Smooth muscle cell (in vitro differentiated cells): Measurements from ENCODE around the gene PRMT2. TPM values are rescaled to one million over a fixed set of nuclear protein-coding genes. Genes with fewer than 3 reads are reported as not detected.
"Not testable (repeated sequence)": the region's sequence is repeated elsewhere in the genome, so short reads cannot be mapped to it uniquely, and the experiment has no call there.

ENCODE experiments used
- DNase-seq: peaks from one replicate; lab custom pipeline; 2025; ENCODE audit not compliant: unreplicated experiment; lab: John Stamatoyannopoulos, UW
- H2AFZ ChIP-seq: fragments of 200-600 bp; sonication (generic); 2 replicates; pipeline ENCODE4 v1.6.0; 2016; ENCODE audit warnings: antibody characterized with exemption, low read depth, mild to moderate bottlenecking
- H3F3A ChIP-seq: fragments of 200-600 bp; sonication (generic); 2 replicates; pipeline ENCODE4 v1.6.0; 2017; ENCODE audit warnings: antibody characterized with exemption, low read depth
- H3K27ac ChIP-seq: fragments of 200-600 bp; sonication (generic); 2 replicates; pipeline ENCODE4 v1.5.1; 2016; ENCODE audit warnings: low read depth, mild to moderate bottlenecking
- H3K27me3 ChIP-seq: fragments of 200-600 bp; sonication (generic); 2 replicates; pipeline ENCODE4 v1.6.1; 2016; ENCODE audit warnings: low read depth, mild to moderate bottlenecking
- H3K36me3 ChIP-seq: fragments of 200-600 bp; sonication (generic); 2 replicates; pipeline ENCODE4 v1.5.1; 2016; ENCODE audit warnings: low read depth
- H3K4me1 ChIP-seq: fragments of 200-600 bp; sonication (generic); 2 replicates; pipeline ENCODE4 v1.5.1; 2016; ENCODE audit warnings: low read depth
- H3K4me2 ChIP-seq: fragments of 200-600 bp; sonication (generic); 2 replicates; pipeline ENCODE4 v1.6.0; 2016; ENCODE audit warnings: mild to moderate bottlenecking
- H3K4me3 ChIP-seq: fragments of 200-600 bp; sonication (generic); 2 replicates; pipeline ENCODE4 v1.5.1; 2016; ENCODE audit warnings: mild to moderate bottlenecking
- H3K79me2 ChIP-seq: fragments of 200-600 bp; sonication (generic); 2 replicates; pipeline ENCODE4 v1.6.0; 2016; ENCODE audit warnings: low read depth, mild to moderate bottlenecking
- H3K9ac ChIP-seq: fragments of 200-600 bp; sonication (generic); 2 replicates; pipeline ENCODE4 v1.6.0; 2016; ENCODE audit warnings: low read depth
- H3K9me3 ChIP-seq: fragments of 200-600 bp; sonication (generic); replicated peaks from 2 replicates; pipeline ENCODE4 v1.5.1; 2016; ENCODE audit warnings: low read depth
- H4K20me1 ChIP-seq: fragments of 200-600 bp; sonication (generic); 2 replicates; pipeline ENCODE4 v1.6.0; 2016; ENCODE audit warnings: low read depth
- CTCF ChIP-seq: fragments of 200-600 bp; sonication (generic); IDR thresholded peaks from 2 replicates; pipeline ENCODE4 v1.5.1; 2017; ENCODE audit warnings: borderline replicate concordance, mild to moderate bottlenecking, antibody characterized with exemption; ENCODE audit not compliant: insufficient read depth, poor library complexity, severe bottlenecking
- WGBS: methylation state at CpG from one replicate; pipeline ENCODE4 v1.1.7; 2016; ENCODE audit warnings: low lambda C conversion rate; 5-methylcytosine and 5-hydroxymethylcytosine counted together
- polyA plus RNA-seq: library from polyadenylated mRNA; unstranded; fragments of >200 nt; fragmentation: Nextera tagmentation; extraction: Ambion mirVana; gene quantifications from 2 replicates; pipeline ENCODE4 v1.2.1, GENCODE V29; 2016
- total RNA-seq: library from RNA; depleted of rRNA; stranded (reverse); fragments of >200 nt; gene quantifications from 2 replicates; pipeline ENCODE4 v1.2.3, GENCODE V29; 2014

The PRMT2 gene
- total and polyA plus RNA-seq, 2 experiments from 2014 or later, result 61.9 to 97.9 TPM

GRCh38 chr21:46674430-46675007, 39.0 kb downstream of the PRMT2 start:
- 88% methylated on average over 9 of the region's 9 CpGs for WGBS
- no peaks in the 10 kb centered on the region for H3F3A ChIP-seq
- no peak overlapping the region for H3K9ac ChIP-seq
- H3K4me3 ChIP-seq, result no peak overlapping the region
- H4K20me1 ChIP-seq, result no peaks in the 10 kb centered on the region
- no peak overlapping the region for H2AFZ ChIP-seq
- H3K4me2 ChIP-seq, result no peak overlapping the region
- no peaks in the 10 kb centered on the region for H3K9me3 ChIP-seq
- no peak for TF ChIP-seq CTCF
- no peak for DNase-seq
- H3K79me2 ChIP-seq, result no peaks in the 10 kb centered on the region
- H3K27me3 ChIP-seq, result no peaks in the 10 kb centered on the region
- no peaks in the 10 kb centered on the region for H3K4me1 ChIP-seq
- no peaks in the 10 kb centered on the region for H3K36me3 ChIP-seq
- no peak overlapping the region for H3K27ac ChIP-seq

- no peaks in the 10 kb centered on the region for H4K20me1 ChIP-seq
- H3K79me2 ChIP-seq, result no peaks in the 10 kb centered on the region
- no peak overlapping the region for H3K9ac ChIP-seq
- DNase-seq, result no peak
- H3K4me2 ChIP-seq, result no peak overlapping the region
- no peak overlapping the region for H3K4me3 ChIP-seq
- no peaks in the 10 kb centered on the region for H3K4me1 ChIP-seq
- 72% methylated on average over 2 of the region's 2 CpGs for WGBS
- H3K36me3 ChIP-seq, result no peaks in the 10 kb centered on the region
- no peak overlapping the region for H2AFZ ChIP-seq
- H3K27ac ChIP-seq, result no peak overlapping the region
- no peaks in the 10 kb centered on the region for H3F3A ChIP-seq
- no peak for TF ChIP-seq CTCF
- no peaks in the 10 kb centered on the region for H3K9me3 ChIP-seq
- no peaks in the 10 kb centered on the region for H3K27me3 ChIP-seq
These were observed 40.3 kb downstream of the PRMT2 start for GRCh38 chr21:46675595-46676280.

GRCh38 chr21:46676542-46676941, 41.1 kb downstream of the PRMT2 start:
- H3K4me2 ChIP-seq, H2AFZ ChIP-seq, H3K9ac ChIP-seq, H3K9me3 ChIP-seq, H3K36me3 ChIP-seq, H3K27me3 ChIP-seq, H3K4me1 ChIP-seq, H3K79me2 ChIP-seq, H3F3A ChIP-seq, H3K4me3 ChIP-seq, H4K20me1 ChIP-seq, H3K27ac ChIP-seq, DNase-seq: not testable (repeated sequence)
- WGBS, result 100% methylated on average over 2 of the region's 2 CpGs

GRCh38 chr21:46681593-46681992, 46.1 kb downstream of the PRMT2 start:
- H3K4me3 ChIP-seq, H3K9ac ChIP-seq, DNase-seq, H3K4me1 ChIP-seq, H3K9me3 ChIP-seq, H3K27me3 ChIP-seq, H3F3A ChIP-seq, H4K20me1 ChIP-seq, H3K4me2 ChIP-seq, H3K79me2 ChIP-seq, H2AFZ ChIP-seq, H3K36me3 ChIP-seq: not testable (repeated sequence)
- H3K27ac ChIP-seq, result peak overlapping the region; percentile 7
- WGBS, result 47% methylated on average over 5 of the region's 5 CpGs

- H3K9ac ChIP-seq, H2AFZ ChIP-seq, H3F3A ChIP-seq, H4K20me1 ChIP-seq, H3K36me3 ChIP-seq, H3K4me3 ChIP-seq, H3K9me3 ChIP-seq, H3K4me1 ChIP-seq, DNase-seq, H3K27ac ChIP-seq, H3K4me2 ChIP-seq, H3K79me2 ChIP-seq, H3K27me3 ChIP-seq: not testable (repeated sequence)
- WGBS, result no CpG with 5 or more reads among the region's 81 CpGs
These were observed 63.2 kb downstream of the PRMT2 start for GRCh38 chr21:46698652-46699051.

- not testable (repeated sequence) for H3K4me3 ChIP-seq, H3K27me3 ChIP-seq, H3K4me1 ChIP-seq, H3K79me2 ChIP-seq, H4K20me1 ChIP-seq, H3K9ac ChIP-seq, H3K4me2 ChIP-seq, H2AFZ ChIP-seq, H3K9me3 ChIP-seq, H3K36me3 ChIP-seq, DNase-seq, H3K27ac ChIP-seq, H3F3A ChIP-seq
- 47% methylated on average over 40 of the region's 69 CpGs for WGBS
These were observed 63.6 kb downstream of the PRMT2 start for GRCh38 chr21:46699104-46699503.
